HG03571 (cell line): ENCODE measurements around the gene ACOX2.
"Not testable (repeated sequence)": the region's sequence is repeated elsewhere in the genome, so short reads cannot be mapped to it uniquely, and the experiment has no call there.

Experiments used
- ATAC-seq: cut with Tn5 transposase; IDR thresholded peaks from one replicate; pipeline ENCODE4 v1.9.1; 2021; ENCODE audit not compliant: unreplicated experiment

The ACOX2 gene

GRCh38 chr3:58535531-58536500 lies 1.2 kb downstream of the ACOX2 start:
- ATAC-seq = no peak

- ATAC-seq = no peak
Measured at GRCh38 chr3:58534592-58535494, 2.1 kb downstream of the ACOX2 start.

GRCh38 chr3:58532794-58533220 lies 4.2 kb downstream of the ACOX2 start:
- peak; percentile 96 for ATAC-seq

GRCh38 chr3:58531956-58532355 lies 5.0 kb downstream of the ACOX2 start:
- no peak for ATAC-seq

- no peak for ATAC-seq
Measured at GRCh38 chr3:58531555-58531954, 5.4 kb downstream of the ACOX2 start.

- no peak for ATAC-seq
Measured at GRCh38 chr3:58530354-58530865, 6.6 kb downstream of the ACOX2 start.

- ATAC-seq = no peak
Measured at GRCh38 chr3:58529516-58530353, 7.3 kb downstream of the ACOX2 start.

GRCh38 chr3:58528629-58529028 lies 8.4 kb downstream of the ACOX2 start:
- ATAC-seq = no peak

GRCh38 chr3:58527440-58527839 lies 9.6 kb downstream of the ACOX2 start:
- ATAC-seq = not testable (repeated sequence)

GRCh38 chr3:58526515-58526957 lies 10.5 kb downstream of the ACOX2 start:
- ATAC-seq = no peak

- no peak for ATAC-seq
Measured at GRCh38 chr3:58524326-58524888, 12.6 kb downstream of the ACOX2 start.

GRCh38 chr3:58522759-58523425 lies 14.1 kb downstream of the ACOX2 start:
- no peak for ATAC-seq

- ATAC-seq = no peak
Measured at GRCh38 chr3:58521917-58522631, 14.9 kb downstream of the ACOX2 start.

- ATAC-seq = no peak
Measured at GRCh38 chr3:58521336-58521670, 15.7 kb downstream of the ACOX2 start.

GRCh38 chr3:58520403-58521335 lies 16.3 kb downstream of the ACOX2 start:
- no peak for ATAC-seq

GRCh38 chr3:58519668-58520402 lies 17.2 kb downstream of the ACOX2 start:
- ATAC-seq = no peak

GRCh38 chr3:58518291-58518789 lies 18.6 kb downstream of the ACOX2 start:
- ATAC-seq = no peak
